HG02759 (cell line): ENCODE results near the gene RNPEPL1.

ENCODE experiments used
- ATAC-seq: cut with Tn5 transposase; IDR thresholded peaks from one replicate; pipeline ENCODE4 v1.9.1; 2021; ENCODE audit warnings: mild to moderate bottlenecking, moderate library complexity; ENCODE audit not compliant: unreplicated experiment

RNPEPL1 gene

GRCh38 chr2:240624011-240624949, 56.0 kb downstream of the RNPEPL1 start:
- no peak for ATAC-seq

- ATAC-seq = no peak
Measured at GRCh38 chr2:240624950-240625621, 56.8 kb downstream of the RNPEPL1 start, which contains the start of gene GPR35. Gene GPR35 (plus strand): TSS chr2:240625480. CDS start chr2:240629953, 4,473 bp downstream.

- ATAC-seq = no peak
Measured at GRCh38 chr2:240626531-240627300, 58.4 kb downstream of the RNPEPL1 start.

GRCh38 chr2:240627736-240628506, 59.6 kb downstream of the RNPEPL1 start:
- no peak for ATAC-seq

- ATAC-seq = no peak
Measured at GRCh38 chr2:240628507-240628807, 60.2 kb downstream of the RNPEPL1 start.

- no peak for ATAC-seq
Measured at GRCh38 chr2:240628808-240629618, 60.7 kb downstream of the RNPEPL1 start.

- no peak for ATAC-seq
Measured at GRCh38 chr2:240629619-240629967, 61.3 kb downstream of the RNPEPL1 start.

- ATAC-seq = no peak
Measured at GRCh38 chr2:240629968-240630770, 61.9 kb downstream of the RNPEPL1 start.
